Measurements from ENCODE around the gene SPATA9. TPM values are rescaled to one million over a fixed set of nuclear protein-coding genes. Genes with fewer than 3 reads are reported as not detected.
"Not testable (repeated sequence)": the region's sequence is repeated elsewhere in the genome, so short reads cannot be mapped to it uniquely, and the experiment has no call there.

SPATA9 gene
- total RNA-seq, 2 experiments from 2014 or later: not detected

DNA sequence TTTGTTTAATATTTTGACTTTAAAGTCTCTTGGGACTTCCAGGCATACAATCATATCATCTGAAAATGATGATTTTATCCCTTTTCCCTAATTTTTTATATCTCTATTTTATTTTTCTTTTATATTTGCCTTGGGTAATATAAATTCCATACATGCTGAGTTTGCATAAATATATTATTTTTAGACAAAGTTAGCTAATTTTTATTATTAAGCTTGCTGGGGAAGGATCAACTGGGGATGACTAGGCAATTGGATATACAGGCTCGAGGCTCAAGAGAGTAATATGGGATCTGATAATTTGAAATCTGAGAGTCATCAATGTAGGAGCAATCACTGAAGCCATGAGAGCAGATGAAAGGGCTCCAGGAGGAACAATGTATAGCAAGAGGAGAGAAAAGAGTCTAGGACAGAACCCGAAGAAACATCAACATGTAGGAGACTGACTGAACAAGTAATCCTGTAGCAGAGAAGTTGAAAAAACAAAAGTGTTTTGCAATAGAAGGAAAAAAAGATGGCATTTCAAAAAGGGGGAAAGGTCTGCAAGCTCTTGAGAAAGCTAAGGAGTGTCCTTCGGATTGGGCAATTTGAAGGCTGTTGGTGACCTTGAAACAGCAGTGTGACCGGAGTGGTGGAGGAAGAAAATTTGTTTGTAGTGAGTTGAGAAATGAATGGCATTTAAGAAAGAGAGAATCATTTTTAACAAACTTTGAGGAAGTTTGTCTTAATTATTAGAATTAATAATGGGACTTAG lies 31.3 kb upstream of the SPATA9 start:
- H3K27ac Mint-ChIP-seq: no peak overlapping the region
- DNase-seq (no peak), ATAC-seq (no peak)
- peaks cover 4% of the 10 kb centered on the region for H3K27me3 Mint-ChIP-seq (ENCODE audit: low read depth)
- peaks cover 10% of the 10 kb centered on the region for H3K4me1 Mint-ChIP-seq (ENCODE audit: low read depth)
- no peaks in the 10 kb centered on the region for H3K9me3 Mint-ChIP-seq (ENCODE audit: insufficient read depth)
- no peak overlapping the region for H3K4me3 Mint-ChIP-seq
- ChIA-PET CTCF (no interaction called here), POLR2A (no interaction called here)
- H3K36me3 Mint-ChIP-seq (ENCODE audit: low read depth): no peaks in the 10 kb centered on the region

DNA sequence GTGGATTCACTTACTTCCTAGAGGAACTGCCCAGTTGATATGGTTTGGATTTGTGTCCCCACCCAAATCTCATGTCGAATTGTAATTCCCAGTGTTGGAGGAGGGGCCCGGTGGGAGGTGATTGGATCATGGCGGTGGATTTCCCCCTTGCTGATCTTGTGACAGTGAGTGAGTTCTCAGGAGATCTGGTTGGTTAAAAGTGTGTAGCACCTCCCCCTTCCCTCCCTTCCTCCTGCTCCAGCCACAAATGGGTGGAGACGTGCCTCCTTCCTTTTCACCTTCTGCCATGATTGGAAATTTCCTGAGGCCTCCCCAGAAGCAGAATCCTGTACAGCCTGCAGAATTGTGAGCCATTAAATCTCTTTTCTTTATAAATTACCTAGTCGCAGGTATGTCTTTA lies 30.5 kb upstream of the SPATA9 start:
- CTCF ChIA-PET; H3K36me3 Mint-ChIP-seq (ENCODE audit: low read depth); H3K4me3 Mint-ChIP-seq; H3K9me3 Mint-ChIP-seq (ENCODE audit: insufficient read depth); POLR2A ChIA-PET; H3K27me3 Mint-ChIP-seq (ENCODE audit: low read depth); ATAC-seq; DNase-seq; H3K4me1 Mint-ChIP-seq (ENCODE audit: low read depth); H3K27ac Mint-ChIP-seq: not testable (repeated sequence)

DNA sequence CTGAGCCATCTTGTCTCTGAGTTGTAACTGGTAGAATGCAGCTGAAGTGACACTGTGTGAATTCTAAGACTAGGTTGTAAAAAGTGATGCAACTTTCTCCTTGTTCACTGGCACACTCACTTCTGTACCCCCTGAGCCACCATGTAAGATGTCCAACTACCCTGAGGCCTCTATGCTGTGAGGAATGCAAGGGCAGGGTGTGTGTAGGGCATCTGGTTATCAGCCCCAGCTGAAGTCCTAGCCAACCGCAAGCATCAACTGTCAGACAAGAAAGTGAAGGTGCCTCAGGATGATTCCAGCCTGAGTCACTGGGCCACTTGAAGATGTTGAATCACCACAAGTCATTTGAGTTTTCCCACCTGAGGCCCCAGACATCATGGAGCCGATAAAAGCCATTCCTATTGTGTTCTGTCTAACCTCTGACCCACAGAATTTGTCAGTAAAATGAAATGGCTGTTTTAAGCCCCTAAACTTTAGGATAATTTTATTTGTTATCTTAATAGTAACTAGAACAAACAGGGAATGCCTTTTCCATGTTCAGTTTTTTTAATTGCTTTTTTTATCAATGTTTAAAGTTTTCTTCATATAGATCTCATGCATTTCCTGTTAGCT lies 29.7 kb upstream of the SPATA9 start:
- H3K4me1 Mint-ChIP-seq (ENCODE audit: low read depth): peaks cover 10% of the 10 kb centered on the region
- CTCF ChIA-PET: no interaction called here
- H3K27me3 Mint-ChIP-seq (ENCODE audit: low read depth): peaks cover 4% of the 10 kb centered on the region
- no peak overlapping the region for H3K27ac Mint-ChIP-seq
- no peaks in the 10 kb centered on the region for H3K36me3 Mint-ChIP-seq (ENCODE audit: low read depth)
- DNase-seq (no peak), ATAC-seq (no peak)
- POLR2A ChIA-PET: no interaction called here
- H3K9me3 Mint-ChIP-seq (ENCODE audit: insufficient read depth): no peaks in the 10 kb centered on the region
- H3K4me3 Mint-ChIP-seq: no peak overlapping the region

DNA sequence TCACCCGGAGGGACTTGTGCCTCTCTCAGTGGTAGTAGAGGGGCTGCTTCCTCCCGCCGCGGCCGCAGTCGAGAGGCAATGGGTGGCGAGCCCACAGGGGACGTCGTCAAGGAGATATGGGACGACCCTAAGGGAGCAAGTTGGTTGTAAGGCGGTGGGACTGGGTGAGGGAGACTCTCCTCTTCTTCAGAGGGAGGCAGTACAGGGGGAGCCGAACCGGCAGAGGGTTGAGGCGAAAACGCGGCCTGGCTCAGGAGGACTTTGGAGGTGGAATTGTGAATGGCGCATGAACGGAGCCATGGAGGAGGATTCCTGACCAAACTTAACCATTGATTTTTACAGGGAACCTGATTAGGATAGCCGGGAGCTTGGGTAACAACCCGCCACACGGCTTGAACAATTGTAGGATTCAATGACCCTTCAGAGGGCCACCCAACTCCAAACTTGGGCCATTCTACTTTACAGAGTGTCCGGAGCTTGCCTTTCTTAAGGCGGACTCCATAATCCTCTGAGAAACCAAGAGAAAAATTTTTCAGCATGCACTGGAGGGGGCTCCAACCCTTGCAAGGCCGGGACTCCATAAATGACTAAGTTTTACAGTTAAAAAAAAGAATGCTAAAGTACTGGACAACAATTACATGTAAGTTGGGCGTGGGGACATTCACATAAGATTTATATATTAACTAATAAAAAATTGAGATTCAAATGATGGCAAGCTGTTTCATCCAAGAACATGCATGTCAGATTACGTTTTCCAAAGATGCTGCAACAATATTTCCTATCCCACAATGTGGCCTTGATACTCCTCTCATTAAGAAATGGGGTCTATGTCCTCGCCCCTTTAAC lies 28.9 kb upstream of the SPATA9 start:
- CTCF ChIA-PET: no interaction called here
- Mint-ChIP-seq H3K27ac (no peak overlapping the region), H3K9me3 (ENCODE audit: insufficient read depth) (no peaks in the 10 kb centered on the region), H3K27me3 (ENCODE audit: low read depth) (peaks cover 7% of the 10 kb centered on the region), H3K36me3 (ENCODE audit: low read depth) (no peaks in the 10 kb centered on the region), H3K4me3 (no peak overlapping the region), H3K4me1 (ENCODE audit: low read depth) (peaks cover 10% of the 10 kb centered on the region)
- DNase-seq (no peak), ATAC-seq (no peak)
- POLR2A ChIA-PET: no interaction called here

DNA sequence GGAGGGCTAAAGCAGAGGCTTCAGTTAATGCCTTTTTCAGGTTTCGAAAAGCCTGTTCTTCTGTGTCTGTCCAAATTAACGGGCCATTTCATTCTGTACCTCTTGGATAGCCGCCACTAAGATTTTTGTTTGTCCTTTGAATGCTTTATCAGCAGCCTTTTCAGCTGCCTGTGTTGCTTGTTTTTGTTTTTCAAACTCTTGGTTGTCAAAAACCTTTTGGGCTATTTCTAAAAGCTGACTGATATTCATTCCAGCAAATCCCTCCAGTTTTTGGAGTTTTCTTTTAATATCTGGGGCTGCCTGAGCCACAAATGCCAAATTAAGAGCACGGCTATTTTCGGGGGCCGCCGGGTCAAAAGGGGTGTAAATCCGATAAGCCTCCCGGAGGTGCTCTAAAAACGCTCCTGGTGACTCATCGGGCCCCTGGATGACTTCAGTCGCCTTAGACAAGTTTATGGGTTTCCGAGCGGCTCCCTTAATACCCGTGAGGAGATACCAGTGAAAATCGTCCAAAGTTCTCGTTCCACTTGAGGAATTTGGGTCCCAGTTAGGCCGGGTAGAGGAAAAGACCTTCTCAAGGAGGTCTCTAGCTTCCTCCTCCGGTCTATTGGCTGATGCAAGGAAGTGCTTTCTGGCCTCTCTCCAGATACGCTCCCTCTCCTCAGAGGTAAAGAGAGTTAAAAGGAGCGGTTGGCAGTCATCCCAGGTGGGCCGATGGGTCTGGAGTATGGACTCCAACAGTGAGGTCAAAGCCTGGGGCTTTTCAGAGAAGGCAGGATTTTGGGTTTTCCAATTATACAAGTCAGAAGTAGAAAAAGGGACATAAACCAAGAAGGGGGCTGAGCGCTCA lies 28.1 kb upstream of the SPATA9 start:
- DNase-seq; CTCF ChIA-PET; H3K4me3 Mint-ChIP-seq; H3K36me3 Mint-ChIP-seq (ENCODE audit: low read depth); H3K27me3 Mint-ChIP-seq (ENCODE audit: low read depth); POLR2A ChIA-PET; ATAC-seq; H3K9me3 Mint-ChIP-seq (ENCODE audit: insufficient read depth); H3K4me1 Mint-ChIP-seq (ENCODE audit: low read depth); H3K27ac Mint-ChIP-seq: not testable (repeated sequence)

DNA sequence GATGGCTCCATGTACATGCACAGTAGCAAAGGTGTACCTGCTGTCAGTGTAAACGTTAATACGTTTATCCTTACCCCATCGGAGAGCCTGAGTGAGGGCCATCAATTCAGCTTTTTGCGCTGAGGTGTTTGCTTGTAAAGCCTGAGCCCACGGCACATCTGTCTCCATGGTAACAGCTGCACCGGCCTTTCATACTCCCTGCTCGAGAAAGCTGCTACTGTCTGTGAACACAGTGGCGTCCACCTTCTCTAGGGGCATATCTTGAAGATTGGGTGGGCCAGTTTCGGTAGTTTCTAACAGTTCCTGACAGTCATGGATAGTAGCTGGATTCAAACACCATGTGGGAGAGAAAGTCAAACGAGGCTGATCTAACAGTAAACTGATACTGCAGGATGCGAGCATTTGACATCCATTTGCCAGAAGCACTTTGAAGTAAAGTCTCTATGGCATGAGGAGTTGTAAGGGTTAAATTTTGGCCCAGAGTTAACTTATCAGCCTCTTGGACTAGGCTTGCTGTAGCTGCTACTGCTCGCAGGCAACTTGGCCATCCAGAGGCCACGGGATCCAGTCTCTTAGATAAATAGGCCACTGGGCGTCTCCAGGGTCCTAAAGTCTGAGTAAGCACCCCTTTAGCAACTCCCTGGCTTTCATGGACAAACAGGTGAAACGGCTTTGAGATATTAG lies 27.3 kb upstream of the SPATA9 start:
- H3K4me3 Mint-ChIP-seq: no peak overlapping the region
- peaks cover 7% of the 10 kb centered on the region for H3K27me3 Mint-ChIP-seq (ENCODE audit: low read depth)
- H3K27ac Mint-ChIP-seq: no peak overlapping the region
- no peaks in the 10 kb centered on the region for H3K36me3 Mint-ChIP-seq (ENCODE audit: low read depth)
- ATAC-seq: no peak
- POLR2A ChIA-PET: no interaction called here
- DNase-seq: no peak
- H3K9me3 Mint-ChIP-seq (ENCODE audit: insufficient read depth): no peaks in the 10 kb centered on the region
- H3K4me1 Mint-ChIP-seq (ENCODE audit: low read depth): peaks cover 2% of the 10 kb centered on the region
- CTCF ChIA-PET: no interaction called here

DNA sequence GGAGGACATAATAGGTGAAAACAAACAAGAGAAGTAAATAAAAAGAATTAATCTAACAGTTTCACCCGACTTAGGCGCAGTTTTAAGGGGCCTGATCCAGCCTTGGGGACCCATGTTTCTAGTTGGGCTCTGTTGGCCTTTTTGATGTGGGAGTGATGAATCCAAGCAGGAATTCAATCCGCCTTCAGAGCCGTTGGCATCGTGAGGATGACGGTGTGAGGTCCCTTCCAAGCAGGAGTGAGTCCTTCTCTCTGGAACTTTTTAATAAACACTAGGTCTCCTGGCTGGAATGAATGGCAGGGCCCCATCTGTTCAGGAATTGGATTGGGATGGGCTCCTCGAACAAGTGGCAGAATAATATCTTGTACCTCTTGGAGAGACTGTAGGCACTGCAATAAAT lies 26.1 kb upstream of the SPATA9 start:
- ATAC-seq (no peak), DNase-seq (no peak)
- Mint-ChIP-seq H3K36me3 (ENCODE audit: low read depth) (no peaks in the 10 kb centered on the region), H3K4me1 (ENCODE audit: low read depth) (peaks cover 2% of the 10 kb centered on the region), H3K9me3 (ENCODE audit: insufficient read depth) (no peaks in the 10 kb centered on the region), H3K27ac (no peak overlapping the region), H3K4me3 (no peak overlapping the region), H3K27me3 (ENCODE audit: low read depth) (peaks cover 2% of the 10 kb centered on the region)
- POLR2A ChIA-PET: no interaction called here
- CTCF ChIA-PET: interaction anchor here (1.5 kb wide), 1 partner anchor 72 kb away, joined by 3 read pairs; no protein-coding TSS in a partner anchor

DNA sequence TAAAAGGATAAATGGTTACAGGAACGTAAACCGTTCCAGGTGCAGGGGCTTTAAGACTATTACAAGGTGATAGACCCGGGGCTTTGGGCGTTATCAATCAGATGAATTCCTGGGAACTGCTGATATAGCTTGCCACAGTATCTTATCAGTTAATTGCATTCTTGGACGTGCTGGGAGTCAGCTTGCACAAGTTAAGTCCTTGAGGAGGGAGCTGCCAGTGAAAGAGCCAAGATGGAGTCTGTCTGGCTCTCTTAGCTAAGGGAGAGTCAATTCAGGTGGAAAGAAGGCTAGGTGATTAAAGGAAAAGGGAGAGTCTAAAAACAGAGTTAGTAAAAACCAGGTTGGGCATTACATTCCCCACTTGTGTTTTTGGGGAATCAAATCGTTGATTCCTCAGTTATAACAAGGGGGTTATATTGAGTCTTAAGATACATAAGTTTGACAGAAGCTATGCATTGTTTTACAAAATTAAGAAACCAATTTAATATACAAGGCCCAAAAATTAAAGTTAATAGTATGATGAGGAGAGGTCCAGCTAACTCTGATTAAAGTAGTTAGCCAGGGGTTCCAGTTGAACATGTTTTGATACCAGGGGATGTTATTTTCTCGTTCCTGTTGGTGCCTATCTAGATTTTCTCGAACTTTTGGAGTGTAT lies 24.9 kb upstream of the SPATA9 start:
- ATAC-seq; H3K27ac Mint-ChIP-seq; H3K9me3 Mint-ChIP-seq (ENCODE audit: insufficient read depth); H3K36me3 Mint-ChIP-seq (ENCODE audit: low read depth); H3K27me3 Mint-ChIP-seq (ENCODE audit: low read depth); DNase-seq; POLR2A ChIA-PET; H3K4me1 Mint-ChIP-seq (ENCODE audit: low read depth); H3K4me3 Mint-ChIP-seq: not testable (repeated sequence)
- CTCF ChIA-PET: interaction anchor here (1.2 kb wide), 1 partner anchor 10 kb away, joined by 3 read pairs; no protein-coding TSS in a partner anchor

DNA sequence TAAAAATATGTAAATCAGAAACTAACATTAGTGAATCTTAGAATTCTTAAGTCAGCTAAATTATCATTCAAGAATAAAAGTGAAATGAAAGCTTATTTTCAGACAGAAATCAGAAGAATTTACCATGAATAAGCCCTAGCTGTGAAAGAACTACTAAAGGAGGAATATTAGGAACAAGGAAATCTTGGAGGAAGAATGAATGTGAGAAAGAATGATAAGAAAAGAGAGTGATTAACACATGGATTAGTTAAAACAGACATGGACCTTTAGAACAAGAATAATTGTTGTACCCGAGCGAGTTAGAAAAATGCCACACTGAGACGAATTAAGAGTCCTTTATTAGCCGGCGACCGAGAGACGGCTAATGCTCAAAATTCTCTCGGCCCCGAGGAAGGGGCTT lies 24.3 kb upstream of the SPATA9 start:
- no peak for ATAC-seq
- Mint-ChIP-seq H3K4me1 (ENCODE audit: low read depth) (peaks cover 2% of the 10 kb centered on the region), H3K27ac (no peak overlapping the region), H3K36me3 (ENCODE audit: low read depth) (no peaks in the 10 kb centered on the region), H3K27me3 (ENCODE audit: low read depth) (peaks cover 4% of the 10 kb centered on the region), H3K9me3 (ENCODE audit: insufficient read depth) (no peaks in the 10 kb centered on the region), H3K4me3 (no peak overlapping the region)
- DNase-seq: no peak
- CTCF ChIA-PET: no interaction called here
- POLR2A ChIA-PET: no interaction called here

DNA sequence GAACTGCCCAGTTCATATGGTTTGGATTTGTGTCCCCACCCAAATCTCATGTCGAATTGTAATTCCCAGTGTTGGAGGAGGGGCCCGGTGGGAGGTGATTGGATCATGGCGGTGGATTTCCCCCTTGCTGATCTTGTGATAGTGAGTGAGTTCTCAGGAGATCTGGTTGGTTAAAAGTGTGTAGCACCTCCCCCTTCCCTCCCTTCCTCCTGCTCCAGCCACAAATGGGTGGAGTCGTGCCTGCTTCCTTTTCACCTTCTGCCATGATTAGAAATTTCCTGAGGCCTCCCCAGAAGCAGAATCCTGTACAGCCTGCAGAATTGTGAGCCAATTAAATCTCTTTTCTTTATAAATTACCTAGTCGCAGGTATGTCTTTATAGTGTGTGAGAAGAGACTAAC lies 23.4 kb upstream of the SPATA9 start:
- H3K27ac Mint-ChIP-seq; H3K4me1 Mint-ChIP-seq (ENCODE audit: low read depth); CTCF ChIA-PET; H3K4me3 Mint-ChIP-seq; DNase-seq; POLR2A ChIA-PET; H3K9me3 Mint-ChIP-seq (ENCODE audit: insufficient read depth); ATAC-seq; H3K27me3 Mint-ChIP-seq (ENCODE audit: low read depth); H3K36me3 Mint-ChIP-seq (ENCODE audit: low read depth): not testable (repeated sequence)

DNA sequence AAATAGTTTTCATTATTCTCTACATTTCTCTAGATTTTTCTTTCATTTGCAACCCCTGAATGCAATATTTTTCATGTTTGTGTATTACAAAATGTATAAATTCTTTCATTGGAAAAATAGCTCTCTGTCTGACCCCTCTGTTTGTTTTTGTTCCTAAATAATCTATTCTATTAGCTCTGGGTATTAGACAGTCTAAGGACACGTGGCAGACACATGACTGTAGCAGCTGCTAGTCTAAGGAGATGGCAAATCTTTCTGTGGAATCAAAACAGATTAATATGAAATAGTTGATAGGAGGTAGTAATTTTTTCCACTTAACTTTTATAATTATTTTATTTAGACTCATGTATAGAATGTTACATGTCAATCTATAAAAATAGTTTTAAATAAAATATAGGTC lies 21.4 kb upstream of the SPATA9 start:
- CTCF ChIA-PET: no interaction called here

More for the DNA sequence above, 21.4 kb upstream of the SPATA9 start:
- POLR2A ChIA-PET: no interaction called here
- H3K27me3 Mint-ChIP-seq (ENCODE audit: low read depth): peaks cover 12% of the 10 kb centered on the region
- no peaks in the 10 kb centered on the region for H3K9me3 Mint-ChIP-seq (ENCODE audit: insufficient read depth)
- H3K4me1 Mint-ChIP-seq (ENCODE audit: low read depth): peaks cover 2% of the 10 kb centered on the region
- H3K4me3 Mint-ChIP-seq: no peak overlapping the region
- no peak overlapping the region for H3K27ac Mint-ChIP-seq
- ATAC-seq (no peak), DNase-seq (no peak)
- H3K36me3 Mint-ChIP-seq (ENCODE audit: low read depth): no peaks in the 10 kb centered on the region
